Thymus (tissue), 11 donors: Measurements from ENCODE around the gene PELI1. TPM values are rescaled to one million over a fixed set of nuclear protein-coding genes. Genes with fewer than 3 reads are reported as not detected.

Source experiments
- DNase-seq, 9 donors: peaks; one replicate each; pipeline ENCODE4 v3.0.0-alpha.2; 2013; ENCODE audit warnings: low spot score in 9 of 9, low read depth in 6 of 9, missing footprints in 1 of 9
- H3K27ac ChIP-seq, 2 donors: one replicate each; pipeline ENCODE4 v1.5.1; 2013; ENCODE audit warnings: control low read depth in 1 of 2, low read depth in 1 of 2, low read length in 1 of 2, mild to moderate bottlenecking in 1 of 2, moderate library complexity in 1 of 2
- H3K27me3 ChIP-seq, 2 donors: one replicate each; pipeline ENCODE4 v1.5.1; 2013; ENCODE audit warnings: low read length in 1 of 2; ENCODE audit not compliant: control insufficient read depth in 2 of 2, insufficient read depth in 1 of 2
- H3K36me3 ChIP-seq, 2 donors: one replicate each; pipeline ENCODE4 v1.5.1; 2013; ENCODE audit warnings: low read length in 1 of 2, mild to moderate bottlenecking in 1 of 2, moderate library complexity in 1 of 2; ENCODE audit not compliant: control insufficient read depth in 2 of 2, insufficient read depth in 2 of 2
- H3K4me1 ChIP-seq, 2 donors: one replicate each; pipeline ENCODE4 v1.5.1; 2013; ENCODE audit warnings: low read length in 2 of 2; ENCODE audit not compliant: control insufficient read depth in 2 of 2, insufficient read depth in 2 of 2
- H3K4me3 ChIP-seq, 2 donors: one replicate each; pipeline ENCODE4 v1.5.1; 2013; ENCODE audit warnings: low read length in 2 of 2, control low read depth in 1 of 2, mild to moderate bottlenecking in 1 of 2
- H3K9me3 ChIP-seq, 2 donors: one replicate each; pipeline ENCODE4 v1.5.1; 2013; ENCODE audit warnings: low read length in 1 of 2, mild to moderate bottlenecking in 1 of 2; ENCODE audit not compliant: control insufficient read depth in 2 of 2, insufficient read depth in 1 of 2
- WGBS: extraction: QIAGEN DNeasy Blood & Tissue Kit; methylation state at CpG from one replicate; pipeline ENCODE4 v1.1.7; 2013; 5-methylcytosine and 5-hydroxymethylcytosine counted together
- polyA plus RNA-seq: library from polyadenylated mRNA; stranded (reverse); fragments of 200-250 nt; gene quantifications from one replicate; pipeline ENCODE4 v1.2.3, GENCODE V29; 2013
- total RNA-seq: library from RNA; stranded (reverse); fragments of 120-200 nt; gene quantifications from one replicate; pipeline ENCODE4 v1.2.4, GENCODE V29; 2013
- donor health status: healthy.

Gene PELI1
- total and polyA plus RNA-seq, 2 donors = 33.9 to 61.2 TPM

GRCh38 chr2:64179582-64180321, 35.5 kb upstream of the PELI1 start:
- WGBS = 94% methylated on average over 10 of the region's 10 CpGs
- H3K27ac ChIP-seq = peak overlapping the region in 1 of 2 donors; percentile 35
- H3K9me3 ChIP-seq = no peaks in the 10 kb centered on the region
- no peaks in the 10 kb centered on the region for H3K36me3 ChIP-seq
- H3K4me1 ChIP-seq = no peaks in the 10 kb centered on the region
- H3K27me3 ChIP-seq = no peaks in the 10 kb centered on the region
- DNase-seq = peak in 1 of 9 donors; percentile 28
- no peak overlapping the region for H3K4me3 ChIP-seq

GRCh38 chr2:64177315-64177714, 33.1 kb upstream of the PELI1 start:
- Histone ChIP-seq H3K36me3 (no peaks in the 10 kb centered on the region), H3K4me3 (no peak overlapping the region), H3K27ac (no peak overlapping the region), H3K4me1 (peaks cover 0 to 3% of the 10 kb centered on the region in 2 donors), H3K9me3 (no peaks in the 10 kb centered on the region), H3K27me3 (no peaks in the 10 kb centered on the region)
- no peak for DNase-seq
- WGBS = 94% methylated on average over 1 of the region's 1 CpG

GRCh38 chr2:64175419-64176197, 31.4 kb upstream of the PELI1 start:
- DNase-seq = no peak
- H3K4me3 ChIP-seq = no peak overlapping the region
- no peaks in the 10 kb centered on the region for H3K36me3 ChIP-seq
- no peaks in the 10 kb centered on the region for H3K9me3 ChIP-seq
- no peaks in the 10 kb centered on the region for H3K27me3 ChIP-seq
- no peak overlapping the region for H3K27ac ChIP-seq
- 97% methylated on average over 5 of the region's 5 CpGs for WGBS
- H3K4me1 ChIP-seq = peaks cover 0 to 3% of the 10 kb centered on the region in 2 donors

- H3K27me3 ChIP-seq = no peaks in the 10 kb centered on the region
- no peak overlapping the region for H3K4me3 ChIP-seq
Measured at GRCh38 chr2:64173156-64174135, 29.2 kb upstream of the PELI1 start.

GRCh38 chr2:64168756-64169155, 24.5 kb upstream of the PELI1 start:
- WGBS = 96% methylated on average over 1 of the region's 1 CpG
- Histone ChIP-seq H3K27me3 (no peaks in the 10 kb centered on the region), H3K36me3 (no peaks in the 10 kb centered on the region), H3K4me3 (no peak overlapping the region), H3K9me3 (no peaks in the 10 kb centered on the region), H3K4me1 (peaks cover 0 to 5% of the 10 kb centered on the region in 2 donors), H3K27ac (peak overlapping the region in 1 of 2 donors; percentile 30)
- no peak for DNase-seq

More at GRCh38 chr2:64173156-64174135, 29.2 kb upstream of the PELI1 start:
- Histone ChIP-seq H3K9me3 (no peaks in the 10 kb centered on the region), H3K4me1 (peaks cover 0 to 3% of the 10 kb centered on the region in 2 donors), H3K36me3 (no peaks in the 10 kb centered on the region), H3K27ac (no peak overlapping the region)
- DNase-seq = no peak
- WGBS = 94% methylated on average over 5 of the region's 5 CpGs

GRCh38 chr2:64168201-64168600, 24.0 kb upstream of the PELI1 start:
- Histone ChIP-seq H3K27me3 (no peaks in the 10 kb centered on the region), H3K27ac (peak overlapping the region in 1 of 2 donors; percentile 40), H3K9me3 (no peaks in the 10 kb centered on the region), H3K4me3 (no peak overlapping the region), H3K4me1 (peaks cover 0 to 5% of the 10 kb centered on the region in 2 donors), H3K36me3 (no peaks in the 10 kb centered on the region)
- DNase-seq = no peak

- 95% methylated on average over 4 of the region's 4 CpGs for whole genome bisulfite sequencing
- Histone ChIP-seq H3K27ac (peak overlapping the region; percentile 3 to 7), H3K4me3 (no peak overlapping the region), H3K9me3 (no peaks in the 10 kb centered on the region), H3K36me3 (no peaks in the 10 kb centered on the region), H3K27me3 (no peaks in the 10 kb centered on the region), H3K4me1 (peaks cover 0 to 5% of the 10 kb centered on the region in 2 donors)
- no peak for DNase-seq
Measured at GRCh38 chr2:64166637-64167420, 22.6 kb upstream of the PELI1 start.

- H3K4me3 ChIP-seq = no peak overlapping the region
- no peaks in the 10 kb centered on the region for H3K36me3 ChIP-seq
- no peak overlapping the region for H3K27ac ChIP-seq
- no peaks in the 10 kb centered on the region for H3K9me3 ChIP-seq
- no peaks in the 10 kb centered on the region for H3K27me3 ChIP-seq
- DNase-seq = no peak
- peaks cover 0 to 5% of the 10 kb centered on the region in 2 donors for H3K4me1 ChIP-seq
- WGBS = 97% methylated on average over 2 of the region's 2 CpGs
Measured at GRCh38 chr2:64166212-64166611, 22.0 kb upstream of the PELI1 start.
